Activated T-cell treated with anti-CD3 and anti-CD28 coated beads for 48 hours (primary cell): ENCODE measurements around the gene EXD2.
"Not testable (repeated sequence)": the region's sequence is repeated elsewhere in the genome, so short reads cannot be mapped to it uniquely, and the experiment has no call there.

ENCODE experiments used
- DNase-seq: peaks from one replicate; pipeline ENCODE4 v3.0.0-alpha.2; 2020; ENCODE audit warnings: low read depth

Gene EXD2

DNA sequence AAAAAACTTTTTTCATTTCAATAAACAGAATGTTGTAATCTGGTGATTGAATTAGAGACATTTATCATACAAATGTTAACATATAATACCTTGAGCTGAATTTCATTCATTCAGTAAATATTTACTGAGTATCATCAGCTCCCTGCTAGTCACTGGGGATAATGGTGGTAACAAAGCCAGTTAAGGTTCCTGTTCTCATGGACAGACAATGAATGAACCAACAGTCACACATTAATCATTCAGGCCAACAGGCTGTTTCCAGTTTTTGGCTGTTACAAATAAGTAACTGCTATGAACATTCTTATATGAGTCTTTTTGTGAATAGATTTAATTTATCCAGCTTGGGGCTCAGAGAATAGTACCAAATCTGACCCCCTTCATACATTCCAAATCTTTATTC, 13.5 kb downstream of the EXD2 start:
- no peak for DNase-seq

DNA sequence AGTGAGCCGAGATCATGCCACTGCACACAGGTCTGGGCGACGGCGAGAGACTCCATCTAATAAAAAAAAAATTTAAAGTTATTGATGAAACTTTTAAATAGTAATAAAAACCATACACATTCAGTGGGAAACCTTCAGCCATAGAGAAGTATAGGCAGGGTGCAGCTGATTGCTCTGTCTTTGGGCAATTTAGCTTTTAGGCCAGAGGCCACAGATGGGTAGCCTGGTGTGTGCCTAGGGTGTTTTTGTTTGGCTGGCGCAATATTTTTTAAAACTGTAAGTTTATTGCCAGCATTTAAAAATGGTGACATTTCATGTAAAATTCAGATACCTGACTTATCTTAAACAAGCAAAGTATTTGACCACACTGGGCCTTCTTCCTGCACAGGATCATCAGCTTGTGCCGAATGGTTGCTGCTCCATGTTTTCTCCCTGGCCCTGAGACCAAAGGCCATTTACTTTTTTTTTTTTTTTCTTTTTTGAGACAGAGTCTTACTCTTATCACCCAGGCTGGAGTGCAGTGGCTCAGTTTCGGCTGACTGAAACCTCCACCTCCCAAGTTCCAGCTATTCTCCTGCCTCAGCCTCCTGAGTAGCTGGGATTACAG, 16.2 kb downstream of the EXD2 start:
- no peak for DNase-seq

DNA sequence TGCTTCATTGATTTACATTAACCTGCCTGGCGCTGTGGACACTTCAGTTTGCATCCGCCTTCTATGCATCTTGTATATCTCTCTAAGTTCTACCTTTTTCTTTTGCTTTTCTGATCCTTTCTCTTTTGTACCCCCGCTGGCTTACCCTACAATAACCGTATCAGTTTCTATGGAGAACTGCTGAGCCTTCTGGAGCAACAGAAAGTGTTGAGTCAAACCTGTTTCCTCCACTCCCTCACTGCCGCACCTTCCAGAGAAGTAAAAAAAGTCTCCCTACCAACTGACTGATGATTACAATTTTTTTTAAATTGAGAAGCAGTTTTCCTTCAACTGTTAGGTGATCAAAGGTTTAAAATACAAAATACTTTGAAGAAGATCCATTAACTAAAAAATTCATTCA, 17.4 kb downstream of the EXD2 start:
- DNase-seq = no peak

DNA sequence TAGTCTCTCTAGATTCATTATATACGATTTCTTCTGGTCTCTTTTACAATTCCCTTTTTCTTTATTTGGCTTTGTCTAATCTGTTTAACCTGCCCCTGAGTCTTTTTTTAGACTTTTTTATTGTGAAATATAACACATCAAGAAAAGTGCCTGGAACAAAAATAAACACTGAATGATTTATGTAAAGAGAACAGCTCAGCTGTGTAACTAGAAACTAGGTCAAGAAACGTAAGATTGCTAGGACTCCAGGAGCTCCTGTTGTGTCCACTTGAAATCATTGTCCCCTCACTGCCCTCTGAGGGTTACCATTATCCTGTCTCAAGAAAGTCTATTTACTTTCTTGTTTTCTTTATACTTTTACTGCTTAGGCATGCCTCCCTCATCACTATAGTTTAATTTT, 23.1 kb downstream of the EXD2 start:
- DNase-seq = no peak

DNA sequence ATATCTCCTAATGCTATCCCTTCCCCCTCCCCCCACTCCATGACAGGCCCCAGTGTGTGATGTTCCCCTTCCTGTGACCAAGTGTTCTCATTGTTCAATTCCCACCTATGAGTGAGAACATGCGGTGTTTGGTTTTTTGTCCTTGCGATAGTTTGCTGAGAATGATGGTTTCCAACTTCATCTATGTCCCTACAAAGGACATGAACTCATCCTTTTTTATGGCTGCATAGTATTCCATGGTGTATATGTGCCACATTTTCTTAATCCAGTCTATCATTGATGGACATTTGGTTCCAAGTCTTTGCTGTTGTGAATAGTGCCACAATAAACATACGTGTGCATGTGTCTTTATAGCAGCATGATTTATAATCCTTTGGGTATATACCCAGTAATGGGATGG, 26.4 kb downstream of the EXD2 start:
- not testable (repeated sequence) for DNase-seq

DNA sequence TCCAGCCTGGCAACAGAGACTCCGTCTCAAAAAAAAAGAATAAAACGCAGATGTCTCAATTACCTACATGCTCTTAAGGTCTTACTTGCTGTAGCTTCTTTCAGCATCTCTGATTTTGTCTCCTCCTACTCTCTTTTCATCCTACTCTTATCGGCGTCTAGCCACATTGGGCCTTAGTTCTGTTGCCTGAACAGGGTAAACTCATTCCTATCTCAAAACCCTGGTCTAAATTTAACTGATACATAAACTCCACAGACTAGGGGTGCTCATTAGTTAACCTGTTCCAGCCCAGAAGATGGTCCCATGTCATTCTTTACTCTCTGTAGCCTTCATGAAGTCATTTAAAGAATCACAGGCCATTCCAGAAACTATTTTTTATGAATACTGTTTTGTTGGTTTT, 33.6 kb downstream of the EXD2 start:
- DNase-seq = no peak

DNA sequence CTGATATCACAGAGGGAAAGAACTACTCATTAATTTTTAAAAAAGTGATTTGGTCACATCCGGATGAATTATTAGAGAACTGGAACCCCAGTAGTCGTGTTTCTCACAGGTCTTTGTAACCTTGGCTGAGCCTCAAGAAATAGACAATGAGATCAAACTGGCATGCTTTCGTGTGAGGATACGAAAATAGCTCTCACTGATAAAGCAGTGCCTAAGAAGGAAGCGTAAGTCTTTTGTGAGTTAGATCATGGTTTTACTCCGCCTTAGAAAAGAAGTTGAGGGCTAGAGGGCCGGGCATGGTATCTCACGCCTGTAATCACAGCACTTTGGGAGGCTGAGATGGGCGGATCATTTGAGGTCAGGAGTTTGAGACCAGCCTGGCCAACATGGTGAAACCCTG, 34.9 kb downstream of the EXD2 start:
- no peak for DNase-seq

DNA sequence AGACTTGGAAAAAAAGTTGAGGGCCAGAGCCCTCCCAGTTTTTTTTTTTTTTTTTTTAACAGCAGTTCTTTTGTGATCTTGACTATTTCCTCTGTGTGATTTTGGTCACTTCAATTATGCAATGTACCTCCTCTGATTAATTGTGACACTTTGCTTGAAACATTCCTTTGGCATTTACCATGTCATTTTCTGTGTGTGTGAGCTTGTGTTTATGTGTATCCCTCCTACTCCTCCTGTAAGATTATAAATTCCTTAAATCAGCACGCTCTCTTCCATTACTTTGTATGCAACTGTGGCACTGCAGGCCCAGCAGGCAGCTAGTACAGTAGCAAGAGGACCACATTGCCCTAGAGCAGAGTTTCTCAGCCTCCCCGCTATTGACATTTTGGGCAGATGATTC, 35.4 kb downstream of the EXD2 start:
- no peak for DNase-seq

DNA sequence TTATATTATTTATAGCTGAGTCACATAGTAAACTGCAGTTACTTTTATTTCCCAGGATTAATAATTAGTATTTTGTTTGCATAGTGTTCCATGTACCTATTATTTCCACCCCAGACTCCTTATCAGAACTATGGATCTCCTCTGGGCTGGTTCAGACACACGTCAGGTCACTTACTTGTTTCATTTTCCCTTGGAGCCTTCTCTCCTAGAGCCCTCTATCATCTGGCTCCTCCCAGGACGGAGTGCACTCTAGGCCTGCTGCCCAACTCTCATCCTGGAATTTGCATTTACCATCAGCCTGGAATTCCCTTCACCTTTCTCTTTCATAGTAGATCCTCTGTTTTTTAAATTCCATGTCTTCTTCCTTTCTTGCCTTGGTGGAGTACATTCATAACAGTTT, 40.2 kb downstream of the EXD2 start:
- no peak for DNase-seq

DNA sequence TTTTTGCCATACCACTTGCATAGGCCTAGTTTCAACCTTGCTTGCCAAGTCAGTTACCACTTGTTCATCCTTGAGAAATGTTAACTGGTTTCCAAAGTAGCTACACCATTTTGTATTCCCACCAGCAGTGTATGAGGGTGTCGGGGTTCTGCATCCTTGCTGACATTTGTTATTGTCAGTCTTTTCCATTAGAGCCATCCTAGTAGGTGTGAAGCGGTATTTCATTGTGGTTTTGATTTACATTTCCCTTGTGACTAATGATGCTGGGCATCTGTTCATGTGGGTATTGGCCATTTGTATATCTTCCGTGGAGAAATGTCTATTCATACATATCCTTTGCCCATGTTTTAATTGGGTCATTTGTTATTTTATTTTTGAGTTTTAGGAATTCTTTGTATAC, 41.1 kb downstream of the EXD2 start:
- DNase-seq = no peak

DNA sequence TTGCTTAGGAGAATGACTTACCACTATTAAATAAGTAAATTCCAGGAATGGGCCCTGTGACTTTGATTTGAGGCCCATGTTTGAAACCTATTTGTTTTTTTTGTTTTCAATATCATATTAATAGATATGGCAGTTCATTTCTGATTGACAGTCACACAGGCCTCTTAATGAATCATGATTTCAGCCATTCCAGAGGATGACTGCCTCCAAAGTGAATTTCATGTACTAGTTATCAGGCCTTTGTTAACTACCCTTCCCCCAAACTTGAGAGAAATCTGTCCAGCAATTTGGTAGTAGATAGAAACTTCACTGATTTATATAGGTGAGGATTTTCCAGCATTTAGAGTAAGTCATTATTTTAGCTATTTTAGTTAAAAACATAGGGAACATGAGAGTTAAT, 42.8 kb downstream of the EXD2 start:
- DNase-seq = no peak

DNA sequence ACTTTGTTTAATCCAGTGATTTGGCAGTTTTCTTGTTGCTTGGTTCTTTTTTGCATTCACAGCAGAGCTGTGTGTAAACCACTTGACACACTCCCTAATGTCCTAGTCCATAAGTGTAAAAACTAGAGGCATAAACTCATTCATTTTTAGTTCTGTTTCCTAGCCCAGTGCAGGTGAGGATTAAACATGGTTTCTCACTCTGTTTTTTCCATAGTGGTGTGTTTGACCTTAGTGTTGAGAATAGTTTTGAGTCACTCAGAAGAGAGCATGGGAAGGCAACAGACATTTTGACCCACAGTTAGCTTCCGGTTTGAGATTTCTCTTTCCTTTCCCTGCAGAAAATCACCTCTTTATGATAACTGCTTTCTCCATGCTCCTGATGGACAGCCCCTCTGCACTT, 44.4 kb downstream of the EXD2 start:
- DNase-seq = no peak

DNA sequence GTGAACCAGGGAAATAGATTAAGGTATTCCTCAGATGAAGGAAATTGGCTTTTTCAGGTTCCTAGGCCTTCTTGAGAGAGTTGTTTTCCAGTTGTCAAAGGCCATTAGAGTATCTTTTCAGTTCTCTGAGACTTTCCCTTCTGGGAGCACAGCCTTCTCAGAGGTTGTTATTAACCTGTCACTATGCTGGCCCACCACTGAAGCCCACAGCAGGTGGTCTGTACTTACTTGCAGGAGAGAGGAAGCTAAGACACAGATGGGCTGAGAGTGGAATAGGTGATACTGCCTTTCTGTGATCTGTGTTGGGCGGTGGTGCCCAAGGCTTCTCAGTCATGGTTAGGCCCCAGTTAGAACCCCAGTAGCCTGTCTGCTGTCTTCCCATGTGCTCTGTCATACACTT, 45.8 kb downstream of the EXD2 start:
- no peak for DNase-seq

DNA sequence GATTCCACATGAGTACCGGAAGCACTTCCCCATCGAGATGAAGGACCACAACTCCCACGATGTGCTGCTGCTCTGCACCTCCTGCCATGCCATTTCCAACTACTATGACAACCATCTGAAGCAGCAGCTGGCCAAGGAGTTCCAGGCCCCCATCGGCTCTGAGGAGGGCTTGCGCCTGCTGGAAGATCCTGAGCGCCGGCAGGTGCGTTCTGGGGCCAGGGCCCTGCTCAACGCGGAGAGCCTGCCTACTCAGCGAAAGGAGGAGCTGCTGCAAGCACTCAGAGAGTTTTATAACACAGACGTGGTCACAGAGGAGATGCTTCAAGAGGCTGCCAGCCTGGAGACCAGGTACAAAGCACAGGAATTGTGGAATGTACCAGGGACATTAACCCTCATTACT, 46.3 kb downstream of the EXD2 start:
- no peak for DNase-seq

DNA sequence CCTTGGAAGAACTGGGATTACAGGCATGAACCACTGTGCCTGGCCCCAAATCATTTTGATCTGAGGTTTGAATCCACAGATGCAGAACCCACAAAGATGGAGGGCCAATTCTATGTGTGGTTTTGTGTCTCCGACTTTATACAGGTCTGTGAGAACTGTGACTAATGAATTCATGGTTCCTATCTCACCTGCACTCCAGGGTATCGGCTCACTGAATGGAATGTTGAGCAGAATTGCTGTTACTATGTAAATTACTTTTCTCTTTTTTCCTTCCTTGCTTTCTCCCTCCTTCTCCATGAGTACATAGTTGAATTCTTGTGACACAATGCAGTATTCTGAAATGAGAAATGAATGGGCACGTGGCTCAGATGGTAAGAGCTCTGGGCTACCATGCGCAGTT, 47.6 kb downstream of the EXD2 start:
- DNase-seq = no peak

DNA sequence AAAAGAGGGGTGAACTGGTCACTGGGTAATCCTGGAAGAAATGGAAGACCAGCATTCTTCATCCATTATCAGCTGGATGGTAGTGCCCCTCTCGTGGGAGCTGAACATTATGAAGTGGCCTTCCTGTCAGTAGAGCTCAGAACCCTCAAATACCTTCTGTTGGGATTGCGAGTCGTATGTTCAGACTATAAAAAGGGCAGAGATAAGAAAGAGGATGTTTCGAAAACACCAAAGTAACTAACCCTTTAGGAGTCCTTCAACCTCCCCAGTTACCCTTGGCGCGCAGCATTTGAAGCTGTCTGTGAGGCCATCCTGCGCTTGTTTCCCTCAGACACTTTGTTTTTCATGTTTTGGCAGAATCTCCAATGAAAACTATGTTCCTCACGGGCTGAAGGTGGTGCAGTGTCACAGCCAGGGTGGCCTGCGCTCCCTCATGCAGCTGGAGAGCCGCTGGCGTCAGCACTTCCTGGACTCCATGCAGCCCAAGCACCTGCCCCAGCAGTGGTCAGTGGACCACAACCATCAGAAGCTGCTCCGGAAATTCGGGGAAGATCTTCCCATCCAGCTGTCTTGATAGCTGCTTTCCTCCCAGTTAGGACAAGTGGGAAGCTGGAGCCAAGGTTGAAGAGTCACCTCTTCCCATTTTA, 49.4 kb downstream of the EXD2 start:
- DNase-seq = no peak

DNA sequence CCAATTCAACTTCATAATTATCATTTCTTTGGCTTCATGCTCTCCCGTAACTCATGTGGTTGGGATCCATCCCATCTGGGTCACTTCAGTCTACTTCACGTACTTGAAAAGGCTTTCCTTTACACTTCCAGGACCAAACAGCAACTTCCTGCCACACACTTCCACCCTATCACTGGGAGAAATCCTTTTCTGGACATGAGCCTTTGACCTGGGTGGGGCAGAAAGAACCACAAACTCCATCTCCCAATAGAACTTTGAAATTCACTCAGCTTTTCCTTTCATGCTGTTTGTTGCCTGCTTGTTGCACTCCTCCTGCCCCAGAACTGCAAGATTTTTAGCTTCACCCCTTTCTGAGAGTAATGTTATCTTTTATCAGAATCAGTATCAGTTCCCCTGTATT, 50.3 kb downstream of the EXD2 start:
- no peak for DNase-seq

DNA sequence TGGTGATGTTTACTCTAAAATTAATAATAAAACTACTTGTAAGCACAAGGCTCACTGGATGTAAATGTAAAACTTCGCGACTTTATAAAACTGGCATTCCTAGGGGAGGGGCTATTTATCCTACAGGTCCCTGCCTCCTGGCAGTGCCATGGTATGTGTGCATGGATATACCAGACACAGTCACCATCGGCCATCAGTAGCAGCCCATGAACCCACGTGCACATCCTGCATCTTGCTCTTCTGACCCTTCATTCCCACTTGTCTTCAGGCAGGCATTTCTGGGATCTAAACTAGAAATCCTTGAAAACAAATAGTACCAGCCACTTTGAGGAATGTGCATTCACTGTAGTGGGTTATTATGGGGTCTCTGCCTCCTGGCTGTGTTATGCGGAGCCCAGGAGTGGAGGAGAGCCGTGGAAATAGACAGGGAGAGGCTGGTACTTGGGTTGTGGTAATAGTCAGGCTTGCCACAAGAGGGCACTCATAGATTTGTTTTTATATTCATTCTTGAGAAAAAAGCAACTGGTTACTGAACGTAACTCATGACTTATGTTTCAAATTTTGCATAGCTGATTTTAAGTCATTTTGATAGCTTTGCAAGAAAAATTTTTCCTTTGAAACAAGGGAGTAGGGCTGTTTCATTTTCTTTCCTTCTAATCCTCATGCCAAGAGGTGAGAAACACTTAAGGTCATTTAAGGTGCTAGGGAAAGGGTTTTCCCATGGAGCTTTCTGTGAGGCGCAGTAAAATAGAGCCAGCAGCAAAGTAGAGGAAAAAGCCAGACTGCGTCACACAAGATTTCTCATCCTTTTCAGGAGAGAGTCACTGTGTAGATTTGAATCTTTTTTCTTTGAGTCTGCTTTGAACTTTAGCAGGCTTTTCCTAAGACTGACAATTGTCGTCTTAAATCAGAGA, 51.3 kb downstream of the EXD2 start:
- DNase-seq = peak; percentile 15

DNA sequence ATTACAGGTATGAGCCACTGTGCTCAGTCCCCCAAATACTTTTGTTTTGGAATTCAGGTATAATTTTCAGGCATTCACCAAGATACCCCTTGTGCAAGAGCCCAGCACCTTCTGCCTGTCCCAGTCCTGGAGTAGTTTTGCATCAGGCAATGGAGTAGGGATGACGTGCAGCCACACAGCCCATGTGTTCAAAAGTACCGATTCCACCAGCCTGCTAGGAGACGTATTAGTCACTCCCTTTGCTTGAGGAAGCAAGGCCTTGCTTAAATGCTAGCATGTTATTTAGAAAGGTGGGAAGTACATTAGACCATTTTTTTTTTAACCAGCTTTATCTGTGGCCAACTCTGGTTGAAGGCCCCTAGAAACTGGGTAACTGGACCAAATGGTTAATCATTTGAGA, 53.6 kb downstream of the EXD2 start:
- DNase-seq = no peak

DNA sequence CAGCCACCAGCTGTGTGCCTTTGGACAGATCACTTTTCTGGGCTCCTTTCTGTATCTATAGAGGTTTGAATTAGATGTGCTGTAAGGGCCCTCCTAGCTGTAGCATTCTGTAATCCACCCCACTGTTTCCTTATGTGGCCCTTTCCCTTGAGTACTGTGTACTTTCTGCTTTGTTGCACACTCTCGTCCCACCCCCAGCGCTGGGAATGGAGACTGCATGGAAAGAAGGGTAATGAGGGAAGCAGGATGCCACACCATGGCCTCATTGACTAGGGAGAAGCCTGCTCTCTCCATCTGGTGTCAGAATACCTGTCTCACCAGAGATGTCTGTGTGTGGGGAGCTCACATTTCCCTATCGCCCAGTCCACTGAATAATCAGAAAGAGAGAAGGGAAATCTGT, 55.0 kb downstream of the EXD2 start:
- no peak for DNase-seq

DNA sequence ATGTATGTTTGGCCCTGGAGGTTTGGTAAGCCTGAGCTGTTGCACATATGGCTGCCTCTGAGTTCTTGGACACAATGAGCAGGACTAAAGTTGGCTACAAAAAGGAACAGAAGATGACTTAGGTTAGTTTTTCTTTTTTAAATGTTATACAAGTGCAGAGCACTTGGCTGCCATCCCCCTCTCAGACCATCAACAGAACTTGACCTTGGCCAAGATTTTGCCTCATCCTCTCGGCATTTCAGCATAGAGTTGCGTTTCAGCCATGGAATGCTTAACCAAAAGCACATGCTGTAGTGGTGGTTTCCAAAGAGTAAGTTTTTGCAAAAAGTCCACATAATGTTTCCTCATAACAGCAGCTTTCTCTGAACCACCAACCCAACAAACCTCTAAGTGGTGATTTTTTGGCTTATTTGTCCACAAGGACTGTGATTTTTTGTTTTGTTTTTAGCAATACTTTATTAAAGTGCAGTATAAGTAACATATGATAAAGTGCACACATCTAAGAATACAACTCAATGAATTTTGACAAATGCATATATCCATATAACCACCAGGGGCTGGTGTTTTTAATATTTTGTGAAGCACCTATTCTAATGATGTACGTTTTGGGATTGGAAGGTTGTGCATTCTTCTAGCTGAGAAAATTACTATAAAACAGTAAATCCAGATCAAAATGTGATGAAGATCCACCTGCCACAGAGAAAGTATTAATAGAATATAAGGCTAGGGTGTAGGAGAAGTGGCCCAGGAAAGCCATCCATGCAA, 56.6 kb downstream of the EXD2 start:
- no peak for DNase-seq

DNA sequence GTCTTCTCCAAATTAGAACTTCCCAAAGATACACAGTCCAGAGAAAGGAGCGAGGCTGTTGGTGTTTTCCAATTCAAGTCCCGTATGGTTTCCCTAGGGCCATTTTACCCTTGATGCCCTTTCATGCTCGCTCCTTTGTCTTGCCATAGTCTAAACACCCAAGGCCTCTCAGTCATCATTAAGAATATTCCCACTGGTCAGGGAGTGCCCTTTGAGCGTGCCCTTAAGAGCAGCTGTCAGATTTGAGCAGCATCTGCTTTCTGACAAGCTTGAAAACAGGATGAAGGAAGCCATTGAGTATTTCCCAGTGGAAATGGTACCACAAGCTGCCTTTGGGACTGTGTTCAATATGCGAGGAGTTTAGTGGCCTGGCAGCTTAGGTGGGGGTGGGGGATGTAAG, 58.3 kb downstream of the EXD2 start:
- DNase-seq = no peak

DNA sequence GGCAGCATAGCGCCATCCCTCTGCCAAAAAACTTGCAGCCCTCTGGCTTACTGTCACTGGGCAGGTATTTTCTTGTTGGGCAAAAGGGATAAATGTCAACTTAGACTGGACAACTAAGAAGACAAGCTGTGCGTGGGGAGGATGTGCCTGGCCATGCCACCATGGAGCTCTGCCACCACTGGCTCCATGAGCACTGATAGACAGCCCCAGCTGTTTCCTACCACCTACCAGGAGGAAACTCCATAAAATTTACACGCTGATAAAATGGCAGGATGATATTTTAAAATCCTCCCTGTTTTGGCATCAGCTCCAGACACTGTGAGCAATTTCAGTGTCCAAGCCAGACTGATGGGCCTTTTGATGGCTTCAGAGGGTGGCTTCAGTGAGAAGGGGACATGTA, 61.6 kb downstream of the EXD2 start:
- DNase-seq = no peak
